Medulla oblongata (tissue), 1 donor: ENCODE results near the gene TRIM41.
"Not testable (repeated sequence)": the region's sequence is repeated elsewhere in the genome, so short reads cannot be mapped to it uniquely, and the experiment has no call there.

Source experiments
- DNase-seq: peaks from one replicate; pipeline ENCODE4 v3.0.0-alpha.2; 2015; ENCODE audit errors: extremely low spot score

The TRIM41 gene

GRCh38 chr5:181283841-181284755 is 61.0 kb downstream of the TRIM41 start:
- DNase-seq = not testable (repeated sequence)
